Measurements from ENCODE around the gene SHKBP1. TPM values are rescaled to one million over a fixed set of nuclear protein-coding genes. Genes with fewer than 3 reads are reported as not detected.

The SHKBP1 gene
- total RNA-seq, 1 donor from 2014 or later: 192 TPM

DNA sequence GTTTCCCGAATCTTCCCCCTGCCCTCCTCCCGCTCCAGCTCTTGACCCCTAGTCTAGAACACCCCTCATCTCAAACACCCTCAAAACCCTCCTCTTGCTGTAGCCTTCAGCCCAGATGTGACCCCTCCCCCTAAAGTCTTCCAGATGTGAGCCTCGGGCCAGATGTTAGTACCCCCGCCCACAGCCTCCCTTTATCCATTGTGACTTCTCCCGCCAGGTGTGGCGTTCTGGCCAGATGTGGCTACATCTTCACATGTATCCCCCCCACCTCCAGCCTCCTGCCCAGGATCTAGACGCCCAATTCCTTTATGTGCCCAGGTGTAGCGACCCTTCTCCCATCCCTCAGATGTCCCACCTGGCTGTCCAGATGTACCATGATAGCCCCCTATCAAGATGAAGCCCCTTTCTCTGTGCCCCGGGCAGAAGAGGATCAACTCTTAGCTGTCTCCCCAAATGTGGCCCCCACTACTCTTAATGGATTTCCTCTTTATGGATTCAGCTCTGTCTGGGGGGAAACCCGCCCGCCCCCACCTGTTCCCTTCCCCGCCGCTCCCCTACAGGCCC, 24.0 kb downstream of the SHKBP1 start:
- intact Hi-C loops (cut with DNase I): loop anchor here (5.0 to 10.0 kb wide), 3 partner anchors 158 to 316 kb away; partner anchors contain the start of genes AKT2, SERTAD1 and SERTAD3

DNA sequence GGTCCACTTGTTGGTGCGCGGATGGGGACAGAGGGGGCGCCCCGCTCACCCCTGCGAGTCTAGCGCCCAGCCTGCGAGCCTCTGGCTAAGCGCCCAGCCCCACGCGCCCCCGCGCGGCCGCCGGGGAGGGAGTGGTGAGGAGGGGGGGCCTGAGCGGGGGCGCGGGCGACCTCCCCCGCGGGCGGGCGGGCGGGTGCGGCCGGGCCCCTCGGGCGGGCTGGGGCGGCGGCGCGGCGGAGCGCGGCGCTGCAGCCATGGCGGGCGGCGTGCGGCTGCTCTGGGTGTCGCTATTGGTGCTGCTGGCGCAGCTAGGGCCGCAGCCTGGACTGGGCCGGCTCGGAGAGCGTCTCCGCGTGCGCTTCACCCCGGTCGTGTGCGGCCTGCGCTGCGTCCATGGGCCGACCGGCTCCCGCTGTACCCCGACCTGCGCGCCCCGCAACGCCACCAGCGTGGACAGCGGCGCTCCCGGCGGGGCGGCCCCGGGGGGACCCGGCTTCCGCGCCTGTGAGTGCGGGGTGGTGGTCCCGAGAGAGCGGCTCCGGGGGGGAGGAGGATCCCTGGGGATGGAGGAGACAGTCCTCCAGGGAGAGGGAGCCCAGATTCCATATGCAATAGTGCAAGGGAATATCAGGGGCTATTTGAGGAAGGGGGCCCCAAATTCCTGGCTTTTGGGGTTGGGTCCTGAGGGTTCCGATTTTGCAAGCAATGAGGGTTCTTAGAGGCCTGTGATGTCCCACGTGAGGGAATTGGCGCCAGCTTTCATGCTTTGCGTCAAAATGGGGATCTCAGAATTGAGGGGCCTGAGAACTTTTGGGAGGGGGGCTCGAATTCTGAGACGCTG, 24.7 kb downstream of the SHKBP1 start, which contains the start of gene LTBP4:
Gene LTBP4 (plus strand): TSS at position 236 of the 841 bp plus-strand sequence. CDS start 19 bp downstream, at position 255.
- DNase-seq (ENCODE audit: low spot score in 2 of 2): peak in 1 of 2 donors; percentile 86
- no peaks in the 10 kb centered on the region for H3K9me3 ChIP-seq
- peak within 1 kb of the TSS; percentile 88 to 95 for H3K27ac ChIP-seq
- TF ChIP-seq, protein P1, sequence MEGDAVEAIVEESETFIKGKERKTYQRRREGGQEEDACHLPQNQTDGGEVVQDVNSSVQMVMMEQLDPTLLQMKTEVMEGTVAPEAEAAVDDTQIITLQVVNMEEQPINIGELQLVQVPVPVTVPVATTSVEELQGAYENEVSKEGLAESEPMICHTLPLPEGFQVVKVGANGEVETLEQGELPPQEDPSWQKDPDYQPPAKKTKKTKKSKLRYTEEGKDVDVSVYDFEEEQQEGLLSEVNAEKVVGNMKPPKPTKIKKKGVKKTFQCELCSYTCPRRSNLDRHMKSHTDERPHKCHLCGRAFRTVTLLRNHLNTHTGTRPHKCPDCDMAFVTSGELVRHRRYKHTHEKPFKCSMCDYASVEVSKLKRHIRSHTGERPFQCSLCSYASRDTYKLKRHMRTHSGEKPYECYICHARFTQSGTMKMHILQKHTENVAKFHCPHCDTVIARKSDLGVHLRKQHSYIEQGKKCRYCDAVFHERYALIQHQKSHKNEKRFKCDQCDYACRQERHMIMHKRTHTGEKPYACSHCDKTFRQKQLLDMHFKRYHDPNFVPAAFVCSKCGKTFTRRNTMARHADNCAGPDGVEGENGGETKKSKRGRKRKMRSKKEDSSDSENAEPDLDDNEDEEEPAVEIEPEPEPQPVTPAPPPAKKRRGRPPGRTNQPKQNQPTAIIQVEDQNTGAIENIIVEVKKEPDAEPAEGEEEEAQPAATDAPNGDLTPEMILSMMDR (IDR thresholded peaks at IDR 0.05): peak in 1 of 3 experiments; percentile 15
- peaks cover 26 to 62% of the 10 kb centered on the region in 2 donors for H3K4me1 ChIP-seq
- H3K36me3 ChIP-seq: no peaks in the 10 kb centered on the region
- H3K4me3 ChIP-seq: peak within 1 kb of the TSS; percentile 75 to 92
- intact Hi-C loops (cut with DNase I): loop anchor here (5.0 to 10.0 kb wide), 3 partner anchors 159 to 317 kb away; partner anchors contain the start of genes AKT2, SERTAD1 and SERTAD3
- no peaks in the 10 kb centered on the region for H3K27me3 ChIP-seq

More for the DNA sequence above, 24.0 kb downstream of the SHKBP1 start:
- Histone ChIP-seq H3K36me3 (no peaks in the 10 kb centered on the region), H3K9me3 (no peaks in the 10 kb centered on the region), H3K4me1 (peaks cover 26 to 62% of the 10 kb centered on the region in 2 donors), H3K27ac (peak overlapping the region; percentile 88 to 95), H3K27me3 (no peaks in the 10 kb centered on the region), H3K4me3 (peak overlapping the region; percentile 75 to 92)
- DNase-seq (ENCODE audit: low spot score in 2 of 2): no peak
- TF ChIP-seq, protein P1 (IDR thresholded peaks at IDR 0.05): peak in 1 of 3 experiments; percentile 32

DNA sequence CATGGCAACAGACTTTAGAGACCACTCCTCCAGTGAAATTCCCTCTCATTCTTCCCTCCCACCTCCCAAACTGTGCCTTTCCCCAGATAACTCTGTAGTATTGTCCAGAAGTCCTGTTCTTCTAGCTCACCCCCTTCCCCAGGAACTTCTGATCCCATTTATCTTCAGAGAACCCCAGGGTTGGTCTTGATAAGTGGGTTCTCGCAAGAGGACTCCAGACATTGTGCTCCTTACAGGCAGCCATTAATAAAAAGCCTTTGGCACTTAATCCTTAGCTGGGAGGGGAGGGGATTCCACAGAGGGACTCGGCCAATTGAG, 26.4 kb downstream of the SHKBP1 start:
- Histone ChIP-seq H3K27me3 (no peaks in the 10 kb centered on the region), H3K9me3 (no peaks in the 10 kb centered on the region), H3K27ac (peak overlapping the region; percentile 88 to 95), H3K36me3 (no peaks in the 10 kb centered on the region), H3K4me1 (peaks cover 16 to 49% of the 10 kb centered on the region in 2 donors), H3K4me3 (peak overlapping the region; percentile 75 to 92)
- intact Hi-C loops (cut with DNase I): loop anchor here (5.0 to 10.0 kb wide), 3 partner anchors 161 to 318 kb away; partner anchors contain the start of genes AKT2, SERTAD1 and SERTAD3
- TF ChIP-seq, protein P1 (IDR thresholded peaks at IDR 0.05): no peak
- DNase-seq (ENCODE audit: low spot score in 2 of 2): no peak

DNA sequence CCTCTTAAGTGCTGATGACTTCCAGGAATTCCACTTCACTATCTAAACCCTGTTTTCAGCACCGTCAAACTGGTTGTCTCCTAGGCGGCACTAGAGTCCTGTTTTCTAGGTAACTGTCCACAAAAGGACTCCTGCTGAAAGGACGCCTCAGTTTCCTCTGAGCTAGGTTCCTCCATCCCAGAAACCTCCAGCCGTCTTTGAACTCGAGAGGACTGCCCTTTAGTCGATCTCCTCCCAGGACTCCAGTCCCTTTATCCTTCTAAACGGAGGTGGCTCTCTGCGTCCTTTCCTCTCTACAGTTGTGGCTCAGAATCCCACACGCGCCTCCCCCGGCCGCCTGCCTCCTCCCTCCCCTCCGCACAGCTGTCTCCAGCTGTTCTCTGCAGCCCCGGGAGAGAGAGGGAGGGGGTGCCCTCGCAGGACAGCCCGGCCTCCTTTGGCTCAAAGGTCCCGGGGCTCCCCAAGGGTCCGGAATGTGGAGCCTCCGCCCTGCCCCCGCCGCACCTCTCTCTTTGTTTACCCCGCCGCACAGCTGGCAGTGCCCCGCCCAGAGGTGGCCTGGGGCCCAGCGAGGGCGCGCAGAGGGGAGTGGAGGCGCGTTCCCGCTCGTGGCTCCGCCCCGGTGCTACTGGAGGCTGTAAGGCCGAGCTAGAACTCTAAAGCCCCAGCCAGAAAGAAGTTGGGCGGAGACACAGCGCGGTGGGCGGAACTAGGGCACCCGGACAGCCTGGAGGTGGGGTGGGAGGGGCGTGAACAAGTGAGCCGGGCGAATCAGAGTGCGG, 26.9 kb downstream of the SHKBP1 start:
- TF ChIP-seq, protein P1 (IDR thresholded peaks at IDR 0.05): no peak
- peak; percentile 96 to 99 for DNase-seq (ENCODE audit: low spot score in 2 of 2)
- H3K4me3 ChIP-seq: peak overlapping the region; percentile 75 to 92
- H3K4me1 ChIP-seq: peaks cover 11 to 44% of the 10 kb centered on the region in 2 donors
- intact Hi-C loops (cut with DNase I): loop anchor here (2.0 to 10.0 kb wide), 4 partner anchors 31 to 319 kb away; partner anchors contain the start of genes AKT2, SERTAD1 and SERTAD3
- no peaks in the 10 kb centered on the region for H3K9me3 ChIP-seq
- peak overlapping the region; percentile 88 to 95 for H3K27ac ChIP-seq
- H3K27me3 ChIP-seq: no peaks in the 10 kb centered on the region
- H3K36me3 ChIP-seq: no peaks in the 10 kb centered on the region

DNA sequence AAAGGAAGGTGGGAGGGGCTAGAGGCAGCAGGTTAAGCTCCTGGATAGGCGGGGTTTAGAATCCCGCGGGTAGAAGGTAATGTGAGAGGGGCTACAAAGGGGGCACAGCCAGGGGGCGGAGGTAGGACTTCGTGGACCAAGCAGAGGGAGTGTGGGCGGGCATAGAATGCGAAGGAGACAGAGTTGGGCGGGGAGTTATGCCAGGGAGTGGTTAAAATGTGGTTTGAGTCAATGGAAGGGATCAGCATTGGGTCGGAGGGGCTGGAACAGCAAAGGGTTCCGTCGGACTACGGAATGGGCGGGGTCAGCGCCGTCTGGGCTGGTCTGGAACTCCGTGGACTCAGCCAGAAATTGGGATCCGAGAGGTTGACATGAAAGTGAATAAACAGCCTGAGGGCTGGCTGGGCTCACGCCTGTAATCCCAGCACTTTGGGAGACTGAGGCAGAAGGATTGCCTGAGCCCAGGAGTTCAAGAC, 27.5 kb downstream of the SHKBP1 start:
- Histone ChIP-seq H3K27ac (peak overlapping the region; percentile 88 to 95), H3K9me3 (no peaks in the 10 kb centered on the region), H3K4me3 (peak overlapping the region; percentile 75 to 92), H3K36me3 (no peaks in the 10 kb centered on the region), H3K27me3 (no peaks in the 10 kb centered on the region), H3K4me1 (peaks cover 11 to 40% of the 10 kb centered on the region in 2 donors)
- TF ChIP-seq, protein P1 (IDR thresholded peaks at IDR 0.05): no peak
- DNase-seq (ENCODE audit: low spot score in 2 of 2): no peak
- intact Hi-C loops (cut with DNase I): loop anchor here (2.0 to 10.0 kb wide), 4 partner anchors 31 to 319 kb away; partner anchors contain the start of genes AKT2, SERTAD1 and SERTAD3
